SK-MEL-5 (cell line): ENCODE data around the gene RASGEF1B. TPM values are rescaled to one million over a fixed set of nuclear protein-coding genes. Genes with fewer than 3 reads are reported as not detected.

Source experiments
- DNase-seq: peaks from one replicate; pipeline ENCODE4 v3.0.0-alpha.2; 2016; ENCODE audit warnings: low read depth, low spot score
- in situ Hi-C: cut with HindIII; loops from 2 replicates; pipeline ENCODE4 v1.10.0; 2016; ENCODE audit warnings: low sequenced_read_pairs, high pct_unique_total_duplicates, low pct_unique_long_range_greater_than_20kb
- total RNA-seq: library from RNA; depleted of rRNA; stranded (reverse); fragments of >200 nt; shearing (Covaris generic); gene quantifications from 2 replicates; pipeline ENCODE4 v1.2.3, GENCODE V29; 2014

Gene RASGEF1B
- total RNA-seq, 1 experiment from 2014 or later, result 0.16 TPM

- no peak for DNase-seq
- in situ Hi-C loops, result no loop called here
These were observed 76.5 kb downstream of the RASGEF1B start for GRCh38 chr4:81395239-81395638.

GRCh38 chr4:81392164-81392563, 79.5 kb downstream of the RASGEF1B start:
- no peak for DNase-seq
- in situ Hi-C loops, result no loop called here

GRCh38 chr4:81389720-81390119, 82.0 kb downstream of the RASGEF1B start:
- DNase-seq, result no peak
- in situ Hi-C loops, result no loop called here

GRCh38 chr4:81380437-81380836, 91.3 kb downstream of the RASGEF1B start:
- no peak for DNase-seq
- in situ Hi-C loops, result no loop called here

- in situ Hi-C loops, result no loop called here
- DNase-seq, result no peak
These were observed 93.3 kb downstream of the RASGEF1B start for GRCh38 chr4:81378386-81378785.

- DNase-seq, result no peak
- in situ Hi-C loops, result no loop called here
These were observed 94.5 kb downstream of the RASGEF1B start for GRCh38 chr4:81377191-81377590.

GRCh38 chr4:81376720-81377119, 95.0 kb downstream of the RASGEF1B start:
- DNase-seq, result no peak
- in situ Hi-C loops, result no loop called here
